ENCODE results near the gene ASAP3.

- TF ChIP-seq CTCF (IDR thresholded peaks at IDR 0.05) (no peak; the same call in 1 of the 2 replicates), ZFX (IDR thresholded peaks at IDR 0.05; ENCODE audit: borderline replicate concordance) (no peak)
These were observed 46.2 kb upstream of the ASAP3 start for GRCh38 chr1:23530087-23530746.
